Stimulated activated CD4-positive, alpha-beta T cell treated with anti-CD3 and anti-CD28 coated beads, Interleukin-4, amount 100 ng/mL, for 48 hours (primary cell): ENCODE measurements around the gene SPATA19.
A peak's percentile ranks its signal among the peaks of the same experiment; 100 is the strongest.

Experiments used
- DNase-seq, 2 donors: peaks; one replicate each; pipeline ENCODE4 v3.0.0-alpha.2; 2020; ENCODE audit warnings: low read depth in 2 of 2

The SPATA19 gene

GRCh38 chr11:133835593-133836548 is 9.4 kb downstream of the SPATA19 start:
- no peak for DNase-seq

GRCh38 chr11:133834682-133835592 is 10.4 kb downstream of the SPATA19 start:
- DNase-seq: peak; percentile 24 to 41

- DNase-seq: no peak
Observed at GRCh38 chr11:133833898-133834681, 11.2 kb downstream of the SPATA19 start.

- no peak for DNase-seq
Observed at GRCh38 chr11:133832991-133833897, 12.1 kb downstream of the SPATA19 start.

- DNase-seq: no peak
Observed at GRCh38 chr11:133832096-133832990, 13.0 kb downstream of the SPATA19 start.

GRCh38 chr11:133830931-133831907 is 14.1 kb downstream of the SPATA19 start:
- no peak for DNase-seq

GRCh38 chr11:133829566-133829965 is 15.7 kb downstream of the SPATA19 start:
- no peak for DNase-seq

- DNase-seq: no peak
Observed at GRCh38 chr11:133828871-133829270, 16.4 kb downstream of the SPATA19 start.

- no peak for DNase-seq
Observed at GRCh38 chr11:133827556-133827955, 17.8 kb downstream of the SPATA19 start.

- DNase-seq: no peak
Observed at GRCh38 chr11:133826866-133827265, 18.4 kb downstream of the SPATA19 start.

GRCh38 chr11:133825666-133826065 is 19.6 kb downstream of the SPATA19 start:
- DNase-seq: no peak

GRCh38 chr11:133825156-133825555 is 20.2 kb downstream of the SPATA19 start:
- DNase-seq: no peak

- no peak for DNase-seq
Observed at GRCh38 chr11:133824593-133824992, 20.7 kb downstream of the SPATA19 start.

- no peak for DNase-seq
Observed at GRCh38 chr11:133823614-133824013, 21.7 kb downstream of the SPATA19 start.

GRCh38 chr11:133823211-133823610 is 22.1 kb downstream of the SPATA19 start:
- DNase-seq: no peak

GRCh38 chr11:133821776-133822175 is 23.5 kb downstream of the SPATA19 start:
- peak in 1 of 2 donors; percentile 12 for DNase-seq

- DNase-seq: no peak
Observed at GRCh38 chr11:133819746-133820315, 25.5 kb downstream of the SPATA19 start.

- DNase-seq: no peak
Observed at GRCh38 chr11:133819114-133819513, 26.2 kb downstream of the SPATA19 start.
